ENCODE measurements around the gene TRAPPC14. TPM values are rescaled to one million over a fixed set of nuclear protein-coding genes. Genes with fewer than 3 reads are reported as not detected.
A peak's percentile ranks its signal among the peaks of the same experiment; 100 is the strongest.
"Not testable (repeated sequence)": the region's sequence is repeated elsewhere in the genome, so short reads cannot be mapped to it uniquely, and the experiment has no call there.

TRAPPC14 gene
- total RNA-seq, 2 experiments from 2014 or later = 15.0 to 17.6 TPM

- H3K4me3 Mint-ChIP-seq = no peak overlapping the region
- intact Hi-C loops (cut with DNase I, micrococcal nuclease) = no loop called here
- H3K27me3 Mint-ChIP-seq = no peaks in the 10 kb centered on the region
- ChIA-PET CTCF (interaction anchor here (1.1 kb wide), 1 partner anchor 64 kb away, joined by 6 read pairs; no protein-coding TSS in a partner anchor), POLR2A (no interaction called here)
- ATAC-seq (no peak), DNase-seq (no peak)
- no peaks in the 10 kb centered on the region for H3K9me3 Mint-ChIP-seq (ENCODE audit: low read depth)
- peaks cover 52% of the 10 kb centered on the region for H3K4me1 Mint-ChIP-seq
- H3K27ac Mint-ChIP-seq = peak overlapping the region; percentile 42
- peaks cover 42% of the 10 kb centered on the region for H3K36me3 Mint-ChIP-seq (ENCODE audit: low read depth)
Measured at GRCh38 chr7:100153708-100154535, 4.6 kb downstream of the TRAPPC14 start.

DNA sequence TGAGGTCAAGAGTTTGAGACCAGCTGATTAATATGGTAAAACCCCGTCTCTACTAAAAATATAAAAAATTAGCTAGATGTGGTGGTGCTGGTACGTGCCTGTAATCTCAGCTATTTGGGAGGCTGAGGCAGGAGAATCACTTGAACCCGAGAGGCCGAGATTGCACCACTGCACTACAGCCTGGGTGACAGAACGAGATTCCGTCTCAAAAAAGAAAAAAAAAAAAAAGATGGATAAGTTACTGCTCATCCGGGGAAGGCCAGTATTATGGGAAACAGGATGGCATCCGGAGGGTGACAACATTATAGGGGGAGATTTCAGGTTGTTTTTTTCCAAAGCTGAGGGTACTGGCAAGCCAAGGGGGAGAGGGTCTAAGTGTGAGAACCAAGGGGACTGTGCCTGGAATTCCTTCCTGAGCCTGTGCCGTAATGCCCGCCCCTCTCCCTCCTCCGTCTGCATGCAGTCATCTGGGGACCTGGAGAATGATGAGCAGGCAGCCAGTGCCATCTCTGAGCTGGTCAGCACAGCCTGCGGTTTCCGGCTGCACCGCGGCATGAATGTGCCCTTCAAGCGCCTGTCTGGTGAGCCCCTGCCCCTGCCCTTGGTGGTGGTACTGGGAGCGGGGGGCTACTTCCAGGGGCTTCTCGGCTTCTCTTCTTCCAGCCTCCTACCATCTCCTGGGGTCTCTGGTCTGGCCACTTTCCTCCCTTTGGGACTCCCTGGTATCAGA is 5.4 kb downstream of the TRAPPC14 start:
- CTCF ChIA-PET = interaction anchor here (0.6 kb wide), 1 partner anchor 330 kb away, joined by 3 read pairs; no protein-coding TSS in a partner anchor
- Mint-ChIP-seq H3K9me3 (ENCODE audit: low read depth) (no peaks in the 10 kb centered on the region), H3K36me3 (ENCODE audit: low read depth) (peaks cover 45% of the 10 kb centered on the region), H3K4me3 (no peak overlapping the region), H3K27me3 (no peaks in the 10 kb centered on the region), H3K27ac (no peak overlapping the region), H3K4me1 (peaks cover 55% of the 10 kb centered on the region)
- POLR2A ChIA-PET = no interaction called here
- ATAC-seq = no peak
- no peak for DNase-seq
- intact Hi-C loops (cut with DNase I, micrococcal nuclease) = no loop called here

DNA sequence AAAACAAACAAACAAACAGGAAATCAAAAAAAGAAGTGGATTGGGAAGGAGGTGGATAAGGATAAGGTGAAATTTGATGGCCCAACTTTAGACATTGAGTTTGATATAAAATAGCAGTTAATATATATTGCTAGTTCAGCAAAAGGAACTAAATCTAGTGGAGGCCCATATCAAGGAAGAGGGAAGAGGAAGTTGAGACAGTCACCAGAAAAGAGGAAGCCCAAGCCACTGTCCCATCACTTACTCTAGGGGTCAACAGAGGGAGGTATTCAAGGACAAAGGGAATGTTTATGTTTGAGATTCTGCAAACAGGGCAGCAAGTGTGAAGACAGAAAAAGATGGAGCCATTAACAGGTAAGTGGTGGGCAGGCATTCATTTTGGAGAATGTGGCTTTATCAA is 6.1 kb downstream of the TRAPPC14 start:
- DNase-seq = no peak
- ChIA-PET POLR2A (no interaction called here), CTCF (interaction anchor here (0.6 to 1.3 kb wide), 3 partner anchors 19 to 331 kb away, joined by 3 read pairs; no protein-coding TSS in a partner anchor)
- Mint-ChIP-seq H3K4me3 (no peak overlapping the region), H3K27ac (peak overlapping the region; percentile 32), H3K4me1 (peaks cover 54% of the 10 kb centered on the region), H3K27me3 (no peaks in the 10 kb centered on the region), H3K36me3 (ENCODE audit: low read depth) (peaks cover 41% of the 10 kb centered on the region), H3K9me3 (ENCODE audit: low read depth) (no peaks in the 10 kb centered on the region)
- intact Hi-C loops (cut with DNase I, micrococcal nuclease) = no loop called here
- no peak for ATAC-seq

DNA sequence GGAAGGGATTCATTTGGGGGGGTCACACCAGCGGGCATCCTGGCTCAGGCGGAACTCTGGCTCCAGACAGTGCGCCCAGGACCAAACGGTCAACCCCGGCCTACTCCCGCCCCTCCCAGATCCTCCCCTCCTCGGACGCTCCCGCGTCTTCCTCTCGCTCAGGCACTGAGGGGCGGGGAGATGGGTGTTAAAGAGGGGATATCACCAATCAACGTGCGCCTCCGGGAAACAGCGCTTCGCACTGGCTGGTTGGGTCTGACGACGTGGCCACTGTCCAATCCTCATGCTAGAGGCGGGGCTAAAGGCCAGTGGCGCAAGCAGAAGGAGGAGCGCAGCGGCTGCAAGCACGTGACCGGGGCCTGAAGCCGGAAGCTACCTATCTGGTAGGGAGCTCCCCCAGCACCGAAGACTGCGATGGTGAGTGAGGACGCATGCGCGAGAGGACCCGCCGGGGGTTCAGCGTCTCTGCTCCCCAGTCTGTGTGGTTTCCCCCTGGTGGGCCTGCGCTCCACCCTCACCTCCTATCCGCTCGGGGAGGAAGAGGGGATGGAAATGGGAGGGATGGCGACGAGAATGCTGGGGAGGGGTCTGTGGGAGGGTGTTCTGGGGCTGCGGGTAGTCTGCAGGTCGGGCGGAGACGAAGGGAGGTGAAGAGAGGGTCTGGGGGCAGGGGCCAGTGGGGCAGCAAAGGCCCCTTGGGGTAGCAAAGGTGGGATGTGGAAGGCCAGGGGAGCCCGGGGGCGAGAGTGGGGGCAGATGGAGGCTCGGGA is 9.8 kb downstream of the TRAPPC14 start, which contains the start of gene LAMTOR4:
Gene LAMTOR4, plus strand, starts transcription at position 360 of the 770 bp plus-strand sequence. Its CDS starts 55 bp downstream, at position 415.
- DNase-seq (peak; percentile 99), ATAC-seq (peak; percentile 98)
- Mint-ChIP-seq H3K4me1 (peaks cover 29% of the 10 kb centered on the region), H3K4me3 (peak within 1 kb of the TSS; percentile 94), H3K36me3 (ENCODE audit: low read depth) (peaks cover 33% of the 10 kb centered on the region), H3K27me3 (no peaks in the 10 kb centered on the region), H3K27ac (peak within 1 kb of the TSS; percentile 97), H3K9me3 (ENCODE audit: low read depth) (no peaks in the 10 kb centered on the region)
- ChIA-PET CTCF (interaction anchor here (0.7 to 5.1 kb wide), 8 partner anchors 11 to 557 kb away, joined by 3 to 41 read pairs (median 3); partner anchors contain the start of gene MBLAC1), POLR2A (interaction anchor here (0.6 to 1.6 kb wide), 13 partner anchors 10 to 651 kb away, joined by 3 to 11 read pairs (median 5); partner anchors contain the start of genes AP4M1, GPC2, MBLAC1 and MEPCE)
- intact Hi-C loops (cut with DNase I, micrococcal nuclease) = loop anchor here (1.0 to 10.0 kb wide), 13 partner anchors 10 to 438 kb away; partner anchors contain the start of genes GPC2 (in 2 of the 2), STAG3 (in 2 of the 2), TRAPPC14 (in 2 of the 2) and AP4M1 (in 1 of the 2)

- intact Hi-C loops (cut with DNase I, micrococcal nuclease) = loop anchor here (1.0 to 10.0 kb wide), 13 partner anchors 10 to 438 kb away; partner anchors contain the start of genes GPC2 (in 2 of the 2), STAG3 (in 2 of the 2), TRAPPC14 (in 2 of the 2) and AP4M1 (in 1 of the 2)
Measured at GRCh38 chr7:100148225-100148558, 10.3 kb downstream of the TRAPPC14 start.

DNA sequence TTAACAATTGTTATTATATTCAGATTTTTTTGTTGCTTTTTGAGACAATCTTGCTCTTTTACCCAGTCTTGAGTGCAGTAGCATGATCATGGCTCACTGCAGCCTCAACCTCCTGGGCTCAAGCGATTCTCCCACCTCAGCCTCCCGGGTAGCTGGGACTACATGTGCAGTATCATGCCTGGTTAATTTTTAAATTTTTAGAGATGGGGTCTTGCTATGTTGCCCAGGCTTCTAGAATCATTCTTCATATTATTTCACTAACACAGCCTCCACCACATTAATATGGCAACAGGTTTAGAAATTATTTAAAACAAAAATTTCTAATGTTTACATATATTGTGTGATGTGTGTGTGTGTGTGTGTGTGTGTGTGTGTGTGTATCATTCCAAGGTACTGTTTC is 11.2 kb downstream of the TRAPPC14 start:
- ATAC-seq = no peak
- POLR2A ChIA-PET = interaction anchor here (0.7 kb wide), 1 partner anchor 19 kb away, joined by 3 read pairs; no protein-coding TSS in a partner anchor

More at GRCh38 chr7:100148225-100148558, 10.3 kb downstream of the TRAPPC14 start:
- Mint-ChIP-seq H3K4me1 (peaks cover 26% of the 10 kb centered on the region), H3K27ac (peak overlapping the region; percentile 97), H3K9me3 (ENCODE audit: low read depth) (no peaks in the 10 kb centered on the region), H3K27me3 (no peaks in the 10 kb centered on the region), H3K4me3 (peak overlapping the region; percentile 94), H3K36me3 (ENCODE audit: low read depth) (peaks cover 28% of the 10 kb centered on the region)
- DNase-seq (no peak), ATAC-seq (peak; percentile 6)
- CTCF ChIA-PET = interaction anchor here (0.9 to 5.1 kb wide), 7 partner anchors 10 to 557 kb away, joined by 3 to 41 read pairs (median 3); partner anchors contain the start of gene MBLAC1
- POLR2A ChIA-PET = interaction anchor here (0.7 to 1.6 kb wide), 10 partner anchors 18 to 650 kb away, joined by 3 to 11 read pairs (median 4); partner anchors contain the start of genes AP4M1, GPC2, MBLAC1 and MEPCE

GRCh38 chr7:100146350-100146749 is 12.2 kb downstream of the TRAPPC14 start:
- Mint-ChIP-seq H3K36me3 (ENCODE audit: low read depth) (peaks cover 13% of the 10 kb centered on the region), H3K4me1 (peaks cover 17% of the 10 kb centered on the region)
- H3K4me3 Mint-ChIP-seq; DNase-seq; ATAC-seq; H3K27ac Mint-ChIP-seq; H3K27me3 Mint-ChIP-seq; H3K9me3 Mint-ChIP-seq (ENCODE audit: low read depth): not testable (repeated sequence)
- intact Hi-C loops (cut with DNase I, micrococcal nuclease) = loop anchor here in 1 of 2 experiments (10.0 kb wide), 1 partner anchor 198 kb away; no protein-coding TSS in a partner anchor
- POLR2A ChIA-PET = interaction anchor here (0.6 to 0.7 kb wide), 2 partner anchors 22 to 25 kb away, joined by 3 read pairs; no protein-coding TSS in a partner anchor
- CTCF ChIA-PET = interaction anchor here (5.1 kb wide), 1 partner anchor 13 kb away, joined by 41 read pairs; no protein-coding TSS in a partner anchor

More for the DNA sequence above, 11.2 kb downstream of the TRAPPC14 start:
- Mint-ChIP-seq H3K27me3 (no peaks in the 10 kb centered on the region), H3K36me3 (ENCODE audit: low read depth) (peaks cover 21% of the 10 kb centered on the region), H3K4me1 (peaks cover 22% of the 10 kb centered on the region), H3K27ac (no peak overlapping the region), H3K9me3 (ENCODE audit: low read depth) (no peaks in the 10 kb centered on the region), H3K4me3 (no peak overlapping the region)
- intact Hi-C loops (cut with DNase I, micrococcal nuclease) = loop anchor here in 1 of 2 experiments (10.0 kb wide), 1 partner anchor 198 kb away; no protein-coding TSS in a partner anchor
- DNase-seq = no peak
- CTCF ChIA-PET = interaction anchor here (1.0 to 5.1 kb wide), 3 partner anchors 14 to 260 kb away, joined by 3 to 41 read pairs (median 9); no protein-coding TSS in a partner anchor

DNA sequence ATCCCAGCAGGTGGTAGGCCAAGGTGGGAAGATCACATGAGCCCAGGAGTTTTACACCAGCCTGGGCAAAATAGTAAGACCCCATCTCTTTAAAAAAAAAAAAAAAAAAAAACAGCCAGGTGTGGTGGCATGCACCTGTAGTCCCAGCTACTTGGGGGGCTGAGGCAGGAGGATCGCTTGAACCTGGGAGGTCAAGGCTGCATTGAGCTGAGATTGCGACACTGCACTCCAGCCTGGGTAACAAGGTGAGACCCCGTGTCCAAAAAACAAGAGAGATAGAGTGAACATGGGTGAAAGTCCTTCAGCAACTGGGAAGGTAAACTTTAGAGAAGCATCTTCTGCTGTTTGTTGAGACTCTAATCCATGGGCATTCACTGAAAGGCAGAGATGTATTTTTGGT is 16.1 kb downstream of the TRAPPC14 start:
- peaks cover 9% of the 10 kb centered on the region for H3K4me1 Mint-ChIP-seq
- intact Hi-C loops (cut with DNase I, micrococcal nuclease) = loop anchor here in 1 of 2 experiments (10.0 kb wide), 1 partner anchor 202 kb away; no protein-coding TSS in a partner anchor
- H3K27me3 Mint-ChIP-seq = no peaks in the 10 kb centered on the region
- ChIA-PET POLR2A (no interaction called here), CTCF (interaction anchor here (0.6 to 5.2 kb wide), 4 partner anchors 11 to 86 kb away, joined by 3 to 33 read pairs (median 4); partner anchors contain the start of gene MBLAC1)
- no peak overlapping the region for H3K4me3 Mint-ChIP-seq
- H3K9me3 Mint-ChIP-seq (ENCODE audit: low read depth) = no peaks in the 10 kb centered on the region
- H3K27ac Mint-ChIP-seq = no peak overlapping the region
- ATAC-seq (no peak), DNase-seq (no peak)
- no peaks in the 10 kb centered on the region for H3K36me3 Mint-ChIP-seq (ENCODE audit: low read depth)

DNA sequence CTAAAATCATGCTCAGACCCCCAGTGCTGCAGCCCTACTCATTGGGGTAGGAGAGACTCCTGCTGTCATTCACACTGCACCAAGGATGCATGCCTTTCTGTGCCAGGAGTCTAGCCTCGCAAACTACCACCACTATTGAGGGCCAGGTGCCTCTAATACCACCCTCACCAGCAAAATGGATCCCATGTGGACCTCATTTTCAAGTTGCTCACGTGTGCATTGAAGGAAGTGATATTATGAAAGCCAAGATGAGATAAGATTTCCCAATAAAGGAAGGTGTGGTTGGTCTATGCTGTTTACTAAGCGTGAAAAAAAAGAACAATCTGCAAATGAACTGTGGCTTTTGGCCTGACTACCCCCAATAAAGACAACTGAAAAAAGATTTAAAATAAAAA is 17.0 kb downstream of the TRAPPC14 start:
- peaks cover 9% of the 10 kb centered on the region for H3K4me1 Mint-ChIP-seq
- no peaks in the 10 kb centered on the region for H3K9me3 Mint-ChIP-seq (ENCODE audit: low read depth)
- no peak for ATAC-seq
- no peak overlapping the region for H3K27ac Mint-ChIP-seq
- intact Hi-C loops (cut with DNase I, micrococcal nuclease) = loop anchor here in 1 of 2 experiments (10.0 kb wide), 1 partner anchor 203 kb away; no protein-coding TSS in a partner anchor
- H3K4me3 Mint-ChIP-seq = no peak overlapping the region
- no peak for DNase-seq
- no peaks in the 10 kb centered on the region for H3K36me3 Mint-ChIP-seq (ENCODE audit: low read depth)
- no peaks in the 10 kb centered on the region for H3K27me3 Mint-ChIP-seq
- ChIA-PET CTCF (interaction anchor here (0.5 to 5.2 kb wide), 3 partner anchors 10 to 107 kb away, joined by 3 to 33 read pairs (median 3); no protein-coding TSS in a partner anchor), POLR2A (interaction anchor here (0.9 kb wide), 1 partner anchor 69 kb away, joined by 3 read pairs; no protein-coding TSS in a partner anchor)

Data from activated CD4-positive, alpha-beta T cell treated with anti-CD3 and anti-CD28 coated beads for 36 hours (primary cell).